ENCODE data around the gene ARL4C.

ARL4C gene

GRCh38 chr2:234514873-234515638, 18.2 kb upstream of the ARL4C start:
- Mint-ChIP-seq H3K9me3 (no peaks in the 10 kb centered on the region), H3K27me3 (no peaks in the 10 kb centered on the region), H3K4me3 (no peak overlapping the region), H3K27ac (no peak overlapping the region), H3K36me3 (ENCODE audit: low read depth) (no peaks in the 10 kb centered on the region), H3K4me1 (ENCODE audit: low read depth) (peaks cover 6% of the 10 kb centered on the region)

GRCh38 chr2:234514099-234514498, 17.2 kb upstream of the ARL4C start:
- Mint-ChIP-seq H3K36me3 (ENCODE audit: low read depth) (no peaks in the 10 kb centered on the region), H3K4me3 (no peak overlapping the region), H3K27ac (no peak overlapping the region), H3K27me3 (no peaks in the 10 kb centered on the region), H3K9me3 (no peaks in the 10 kb centered on the region), H3K4me1 (ENCODE audit: low read depth) (peaks cover 6% of the 10 kb centered on the region)

GRCh38 chr2:234512884-234513669, 16.2 kb upstream of the ARL4C start:
- Mint-ChIP-seq H3K9me3 (no peaks in the 10 kb centered on the region), H3K27me3 (no peaks in the 10 kb centered on the region), H3K4me1 (ENCODE audit: low read depth) (peaks cover 6% of the 10 kb centered on the region), H3K27ac (no peak overlapping the region), H3K36me3 (ENCODE audit: low read depth) (no peaks in the 10 kb centered on the region), H3K4me3 (no peak overlapping the region)

- no peak overlapping the region for H3K27ac Mint-ChIP-seq
- no peaks in the 10 kb centered on the region for H3K9me3 Mint-ChIP-seq
- H3K4me3 Mint-ChIP-seq, result no peak overlapping the region
- H3K27me3 Mint-ChIP-seq, result no peaks in the 10 kb centered on the region
- H3K36me3 Mint-ChIP-seq (ENCODE audit: low read depth), result no peaks in the 10 kb centered on the region
- H3K4me1 Mint-ChIP-seq (ENCODE audit: low read depth), result peaks cover 29% of the 10 kb centered on the region
These were observed 6.0 kb upstream of the ARL4C start for GRCh38 chr2:234502919-234503285.

- Mint-ChIP-seq H3K27me3 (no peaks in the 10 kb centered on the region), H3K4me1 (ENCODE audit: low read depth) (peaks cover 32% of the 10 kb centered on the region), H3K9me3 (no peaks in the 10 kb centered on the region), H3K36me3 (ENCODE audit: low read depth) (no peaks in the 10 kb centered on the region), H3K27ac (no peak overlapping the region), H3K4me3 (no peak overlapping the region)
These were observed 5.5 kb upstream of the ARL4C start for GRCh38 chr2:234502285-234502918.

- no peaks in the 10 kb centered on the region for H3K9me3 Mint-ChIP-seq
- H3K27me3 Mint-ChIP-seq, result no peaks in the 10 kb centered on the region
- H3K27ac Mint-ChIP-seq, result no peak overlapping the region
- H3K4me3 Mint-ChIP-seq, result no peak overlapping the region
- H3K4me1 Mint-ChIP-seq (ENCODE audit: low read depth), result peaks cover 35% of the 10 kb centered on the region
- no peaks in the 10 kb centered on the region for H3K36me3 Mint-ChIP-seq (ENCODE audit: low read depth)
These were observed 3.6 kb upstream of the ARL4C start for GRCh38 chr2:234500394-234501006.

- no peaks in the 10 kb centered on the region for H3K9me3 Mint-ChIP-seq
- peaks cover 16% of the 10 kb centered on the region for H3K36me3 Mint-ChIP-seq (ENCODE audit: low read depth)
- H3K4me3 Mint-ChIP-seq, result peak overlapping the region; percentile 67
- H3K27me3 Mint-ChIP-seq, result no peaks in the 10 kb centered on the region
- peak overlapping the region; percentile 43 for H3K27ac Mint-ChIP-seq
- peaks cover 49% of the 10 kb centered on the region for H3K4me1 Mint-ChIP-seq (ENCODE audit: low read depth)
These were observed 834 bp upstream of the ARL4C start for GRCh38 chr2:234497594-234498235.

- Mint-ChIP-seq H3K27me3 (no peaks in the 10 kb centered on the region), H3K36me3 (ENCODE audit: low read depth) (peaks cover 18% of the 10 kb centered on the region), H3K27ac (peak overlapping the region; percentile 93), H3K9me3 (no peaks in the 10 kb centered on the region), H3K4me1 (ENCODE audit: low read depth) (peaks cover 63% of the 10 kb centered on the region), H3K4me3 (peak overlapping the region; percentile 94)
These were observed 636 bp downstream of the ARL4C start for GRCh38 chr2:234496055-234496834.

GRCh38 chr2:234495251-234496054, 1.4 kb downstream of the ARL4C start:
- Mint-ChIP-seq H3K4me3 (peak overlapping the region; percentile 94), H3K4me1 (ENCODE audit: low read depth) (peaks cover 71% of the 10 kb centered on the region), H3K9me3 (no peaks in the 10 kb centered on the region), H3K36me3 (ENCODE audit: low read depth) (peaks cover 18% of the 10 kb centered on the region), H3K27me3 (no peaks in the 10 kb centered on the region), H3K27ac (peak overlapping the region; percentile 93)

GRCh38 chr2:234494361-234495250, 2.3 kb downstream of the ARL4C start:
- peak overlapping the region; percentile 94 for H3K4me3 Mint-ChIP-seq
- peaks cover 71% of the 10 kb centered on the region for H3K4me1 Mint-ChIP-seq (ENCODE audit: low read depth)

GRCh38 chr2:234493796-234494195, 3.1 kb downstream of the ARL4C start:
- Mint-ChIP-seq H3K27me3 (no peaks in the 10 kb centered on the region), H3K36me3 (ENCODE audit: low read depth) (peaks cover 18% of the 10 kb centered on the region), H3K9me3 (no peaks in the 10 kb centered on the region), H3K4me3 (peak overlapping the region; percentile 94), H3K27ac (no peak overlapping the region), H3K4me1 (ENCODE audit: low read depth) (peaks cover 71% of the 10 kb centered on the region)

More at GRCh38 chr2:234494361-234495250, 2.3 kb downstream of the ARL4C start:
- no peaks in the 10 kb centered on the region for H3K9me3 Mint-ChIP-seq
- no peaks in the 10 kb centered on the region for H3K27me3 Mint-ChIP-seq
- peak overlapping the region; percentile 93 for H3K27ac Mint-ChIP-seq
- peaks cover 18% of the 10 kb centered on the region for H3K36me3 Mint-ChIP-seq (ENCODE audit: low read depth)

- Mint-ChIP-seq H3K27ac (peak overlapping the region; percentile 73), H3K36me3 (ENCODE audit: low read depth) (peaks cover 22% of the 10 kb centered on the region), H3K9me3 (no peaks in the 10 kb centered on the region), H3K27me3 (no peaks in the 10 kb centered on the region), H3K4me1 (ENCODE audit: low read depth) (peaks cover 71% of the 10 kb centered on the region), H3K4me3 (peak overlapping the region; percentile 94)
These were observed 4.0 kb downstream of the ARL4C start for GRCh38 chr2:234492717-234493485.

Data from stimulated activated naive CD8-positive, alpha-beta T cell treated with anti-CD3 and anti-CD28 coated beads, Interleukin-15, Interleukin-2, amounts not matched to agents 100 ng/mL and 50 ng/mL, for 24 hours (primary cell).